ENCODE measurements around the gene FAM124B.

Gene FAM124B

GRCh38 chr2:224379986-224380385, 21.9 kb downstream of the FAM124B start:
- no peak for DNase-seq

GRCh38 chr2:224379172-224379571, 22.7 kb downstream of the FAM124B start:
- no peak for DNase-seq

DNA sequence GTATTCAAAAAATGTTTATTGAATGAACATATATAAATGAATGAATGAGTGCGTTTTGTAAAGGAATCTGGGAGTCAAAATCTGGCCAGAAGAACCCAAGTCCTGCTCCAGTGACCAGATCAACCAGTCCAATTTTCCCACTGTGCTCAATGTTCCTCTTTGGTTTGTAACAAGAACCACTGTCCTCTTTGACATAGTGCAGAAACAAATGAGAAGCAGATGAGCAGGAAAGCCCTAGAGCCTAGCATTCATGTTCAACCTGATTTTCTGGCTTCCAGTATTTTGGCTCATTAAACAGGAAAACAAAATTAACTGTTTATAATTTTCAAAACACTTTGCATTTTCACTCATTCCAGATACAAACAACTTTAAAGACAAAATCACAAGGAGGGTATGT, 23.2 kb downstream of the FAM124B start:
- DNase-seq = no peak

DNA sequence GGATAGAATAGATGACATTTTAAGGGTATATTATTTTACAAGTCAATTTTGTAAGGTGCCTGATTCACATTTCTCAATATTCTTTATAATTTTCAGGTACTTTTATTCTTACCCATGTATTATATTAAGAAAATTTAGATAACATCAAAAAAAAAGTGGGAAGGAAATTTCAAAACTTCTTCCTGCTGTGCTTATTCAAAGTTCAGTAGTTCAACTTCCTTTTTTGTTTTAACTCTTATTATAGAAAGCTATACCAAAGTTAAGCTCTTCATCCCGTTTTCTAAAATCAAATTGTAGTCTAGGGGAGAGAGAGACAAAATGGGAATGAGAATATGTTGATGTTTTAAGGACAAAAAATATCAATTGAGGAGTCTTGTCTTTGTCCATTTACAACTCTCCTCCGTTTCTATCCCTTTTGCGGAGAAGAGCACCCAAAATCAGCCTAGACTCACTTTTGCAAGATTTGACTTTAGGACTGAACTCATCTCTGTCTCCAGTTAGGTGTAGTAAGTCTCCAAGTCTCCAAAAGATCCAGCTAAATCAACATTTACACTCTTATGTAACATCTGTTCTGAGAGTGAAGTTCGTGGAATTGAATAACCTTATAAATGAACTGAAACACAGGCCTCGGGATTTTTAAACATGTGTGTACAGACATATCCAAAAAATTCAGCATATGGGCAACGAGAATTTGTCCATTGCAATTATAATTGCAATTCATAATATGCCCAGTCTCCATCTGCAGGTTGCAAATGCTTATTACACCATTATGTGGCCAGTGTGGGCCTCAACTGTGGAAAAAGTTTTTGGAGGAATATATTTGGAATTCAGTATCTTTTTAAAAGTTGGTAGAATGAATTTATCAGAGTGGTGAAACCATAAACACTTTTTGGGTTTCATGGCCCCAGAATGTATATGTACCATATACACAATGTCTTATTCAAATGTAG, 23.9 kb downstream of the FAM124B start:
- no peak for DNase-seq

DNA sequence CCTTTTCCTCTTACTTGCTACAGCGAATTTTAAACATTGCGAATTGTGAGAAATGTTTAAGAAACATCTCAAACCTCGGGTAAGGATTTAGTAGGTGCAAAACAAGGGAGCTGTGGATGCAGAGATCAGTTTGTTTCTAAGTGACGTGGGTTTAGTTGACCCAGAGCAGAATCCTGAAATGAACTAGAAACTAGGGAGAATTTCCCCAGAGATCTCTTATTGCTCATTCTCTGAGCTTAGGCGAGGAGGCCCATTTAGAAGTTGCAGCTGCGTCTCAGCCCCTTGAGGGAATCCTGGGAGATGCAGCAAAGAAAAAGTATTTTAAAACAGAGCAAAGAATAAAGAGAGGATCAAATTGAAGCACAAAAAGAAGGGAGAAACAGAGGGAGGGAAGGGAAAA, 29.3 kb downstream of the FAM124B start:
- no peak for DNase-seq

DNA sequence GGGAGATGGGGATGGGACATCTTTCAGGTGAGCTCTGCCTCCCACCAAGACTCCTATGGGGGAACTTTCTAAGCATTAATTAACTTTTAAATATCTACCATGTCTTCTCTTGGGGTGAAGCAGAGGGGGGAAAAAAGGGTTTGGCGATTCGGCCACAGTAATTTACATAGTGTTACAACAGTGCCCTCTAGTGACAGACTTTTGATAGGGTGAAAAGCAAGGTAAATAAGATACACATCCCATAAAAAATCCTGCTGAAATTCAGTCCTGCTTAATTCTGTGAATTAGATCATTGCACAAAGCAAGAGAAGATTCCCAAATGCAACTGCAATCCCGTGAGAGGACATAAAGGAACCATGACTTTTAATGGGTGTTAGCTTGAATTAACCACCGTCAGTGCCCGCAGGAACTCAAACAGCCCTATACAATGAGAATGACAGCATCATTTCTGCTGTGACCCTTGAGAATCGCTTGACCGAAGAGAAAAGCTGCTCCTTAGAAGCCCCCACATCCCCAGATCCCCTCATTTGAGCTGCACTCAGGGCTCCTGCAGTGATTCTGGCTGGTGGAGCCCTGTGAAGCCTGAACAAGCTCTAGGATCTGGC, 32.8 kb downstream of the FAM124B start:
- DNase-seq = peak; percentile 51

- DNase-seq = peak; percentile 46
These were observed 35.6 kb downstream of the FAM124B start for GRCh38 chr2:224366267-224366844.

DNA sequence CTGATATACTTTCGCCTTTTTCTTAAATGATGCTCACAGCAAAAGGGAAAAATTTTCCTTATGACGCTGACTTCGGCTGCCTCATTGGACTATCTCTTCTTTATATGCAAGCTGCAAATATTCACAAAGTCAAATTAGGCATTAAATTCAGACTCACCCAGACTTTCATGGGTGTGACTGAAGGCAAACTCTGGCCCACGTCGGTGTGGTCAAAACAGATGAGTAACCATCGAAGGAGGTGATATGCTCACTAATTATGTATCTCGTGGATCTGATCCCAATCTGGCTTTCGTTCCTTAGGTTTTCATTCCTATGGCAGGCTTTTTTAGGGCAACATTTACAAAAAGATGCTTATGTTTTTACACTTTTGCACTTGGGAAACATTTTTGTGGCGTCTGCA, 36.6 kb downstream of the FAM124B start:
- no peak for DNase-seq

DNA sequence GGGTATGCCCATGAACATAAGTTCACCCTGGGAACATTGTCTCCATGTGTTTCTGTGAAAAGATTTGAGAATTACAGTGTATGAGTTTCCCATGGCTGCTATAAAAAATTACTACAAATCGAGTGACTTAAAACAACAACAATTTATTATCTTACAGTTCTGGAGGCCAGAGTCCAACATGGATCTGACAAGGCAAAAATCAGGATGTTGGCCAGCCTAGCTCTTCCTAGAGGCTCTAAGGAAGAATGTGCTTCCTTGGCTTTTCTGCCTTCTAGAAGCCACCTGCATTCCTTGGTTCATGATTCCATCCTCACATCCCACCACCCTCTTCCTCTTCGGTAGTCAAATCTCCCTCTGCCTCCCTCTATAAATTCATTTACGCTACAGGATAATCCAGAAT, 38.6 kb downstream of the FAM124B start:
- no peak for DNase-seq

GRCh38 chr2:224362094-224362493, 39.8 kb downstream of the FAM124B start:
- DNase-seq = no peak

DNA sequence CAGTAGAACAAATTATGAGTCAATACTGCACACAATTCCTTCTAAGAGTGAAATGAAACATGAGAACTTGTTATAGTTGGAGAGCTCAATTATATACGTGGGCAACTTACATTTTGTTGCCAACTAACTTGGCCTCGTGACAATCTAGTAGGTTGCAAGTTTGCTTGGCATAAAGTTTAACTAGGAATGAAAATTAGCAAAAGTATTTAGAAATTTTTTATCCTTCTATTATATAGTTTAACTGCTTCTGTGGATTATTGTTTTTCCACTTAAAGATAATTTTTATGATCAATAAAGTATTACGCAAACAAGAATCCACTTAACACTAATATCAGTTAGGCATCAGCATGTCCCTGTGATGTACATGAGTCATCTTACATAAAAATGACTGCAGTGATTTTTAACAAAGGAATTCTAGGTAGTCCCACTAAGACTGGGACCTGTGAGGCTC, 41.1 kb downstream of the FAM124B start:
- DNase-seq = no peak

DNA sequence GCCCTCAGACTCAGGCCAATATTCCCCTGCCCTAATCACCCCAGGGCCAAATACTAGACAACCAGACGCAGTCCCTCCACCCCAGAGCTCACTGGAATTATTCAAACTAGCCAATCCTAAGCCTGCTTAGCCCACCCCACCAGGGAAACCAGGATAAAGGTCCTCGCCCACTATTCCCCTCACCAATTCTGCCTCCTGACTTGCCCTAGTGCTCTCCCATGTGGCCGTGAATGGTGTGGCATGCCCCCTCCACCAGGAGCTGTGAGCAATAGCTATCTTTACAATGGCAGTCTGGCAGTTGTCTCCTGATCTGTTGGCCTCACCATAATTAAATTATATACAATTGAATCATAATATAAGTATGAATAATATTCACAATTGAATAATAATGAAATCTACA, 42.3 kb downstream of the FAM124B start:
- peak; percentile 12 for DNase-seq

- DNase-seq = peak; percentile 60
These were observed 44.6 kb downstream of the FAM124B start for GRCh38 chr2:224357098-224357901.

DNA sequence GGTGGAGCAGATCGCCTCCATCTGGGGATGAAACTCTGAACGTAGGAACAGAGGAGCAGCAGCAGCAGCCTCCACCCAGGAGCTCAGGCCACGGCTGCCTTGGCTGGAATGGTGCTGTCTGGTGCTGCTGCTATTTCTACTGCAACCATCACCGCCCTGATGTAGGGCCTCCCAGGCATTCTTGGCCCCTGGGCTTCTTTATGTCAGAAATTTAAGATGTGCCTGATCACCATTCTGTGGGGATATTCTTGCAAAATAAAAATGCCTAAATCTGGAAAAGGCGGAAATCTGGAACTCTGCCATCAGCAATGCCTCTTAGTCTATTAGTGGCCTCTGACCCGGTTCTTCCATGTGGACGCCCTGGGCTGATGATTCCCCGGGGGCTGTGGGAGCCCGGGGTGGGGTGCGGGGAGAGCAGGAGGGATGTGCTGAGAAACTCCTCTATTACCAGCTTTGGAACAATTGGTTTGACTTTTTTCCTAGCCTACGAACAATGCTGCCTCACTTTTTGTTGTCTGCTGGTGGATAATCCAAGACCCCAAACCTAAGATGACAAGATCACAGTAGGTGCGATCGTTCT, 47.2 kb downstream of the FAM124B start:
- no peak for DNase-seq

DNA sequence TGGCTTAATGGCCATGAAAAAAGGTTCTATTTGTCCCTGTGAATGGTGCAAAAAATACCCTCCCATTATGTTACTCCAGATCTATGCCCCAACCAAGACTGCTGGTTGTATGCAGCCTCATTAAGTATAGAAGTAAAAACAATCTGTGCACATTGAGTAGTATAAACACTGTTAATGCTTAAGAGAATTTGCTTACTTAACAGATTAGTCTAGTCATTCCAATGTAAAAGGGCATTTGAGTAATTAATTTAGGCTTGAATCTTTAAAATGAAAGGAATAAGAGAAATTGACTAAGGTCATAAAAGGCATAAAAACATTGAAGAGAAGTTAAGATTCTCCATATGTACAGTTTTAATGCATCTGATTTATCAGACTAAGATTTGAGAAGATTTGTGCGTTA, 51.2 kb downstream of the FAM124B start:
- no peak for DNase-seq

DNA sequence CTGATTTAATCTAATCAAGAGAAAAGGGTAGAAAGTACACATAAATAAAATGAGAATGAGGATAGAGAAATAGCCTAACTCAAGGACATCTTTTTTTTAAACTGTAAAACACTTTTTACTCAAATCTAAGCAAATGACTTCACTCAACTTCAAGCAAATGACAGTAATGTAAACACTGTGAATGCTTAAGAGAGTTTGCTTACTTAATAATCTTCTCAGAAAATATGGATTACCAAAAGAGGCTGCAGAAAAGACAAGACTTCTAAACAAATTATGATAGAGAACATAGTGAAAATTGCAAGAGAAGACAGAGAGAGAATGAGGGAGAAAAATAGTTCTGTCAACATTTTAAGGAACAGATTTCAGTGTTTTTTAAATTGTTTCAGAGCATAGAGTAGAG, 52.5 kb downstream of the FAM124B start:
- no peak for DNase-seq

DNA sequence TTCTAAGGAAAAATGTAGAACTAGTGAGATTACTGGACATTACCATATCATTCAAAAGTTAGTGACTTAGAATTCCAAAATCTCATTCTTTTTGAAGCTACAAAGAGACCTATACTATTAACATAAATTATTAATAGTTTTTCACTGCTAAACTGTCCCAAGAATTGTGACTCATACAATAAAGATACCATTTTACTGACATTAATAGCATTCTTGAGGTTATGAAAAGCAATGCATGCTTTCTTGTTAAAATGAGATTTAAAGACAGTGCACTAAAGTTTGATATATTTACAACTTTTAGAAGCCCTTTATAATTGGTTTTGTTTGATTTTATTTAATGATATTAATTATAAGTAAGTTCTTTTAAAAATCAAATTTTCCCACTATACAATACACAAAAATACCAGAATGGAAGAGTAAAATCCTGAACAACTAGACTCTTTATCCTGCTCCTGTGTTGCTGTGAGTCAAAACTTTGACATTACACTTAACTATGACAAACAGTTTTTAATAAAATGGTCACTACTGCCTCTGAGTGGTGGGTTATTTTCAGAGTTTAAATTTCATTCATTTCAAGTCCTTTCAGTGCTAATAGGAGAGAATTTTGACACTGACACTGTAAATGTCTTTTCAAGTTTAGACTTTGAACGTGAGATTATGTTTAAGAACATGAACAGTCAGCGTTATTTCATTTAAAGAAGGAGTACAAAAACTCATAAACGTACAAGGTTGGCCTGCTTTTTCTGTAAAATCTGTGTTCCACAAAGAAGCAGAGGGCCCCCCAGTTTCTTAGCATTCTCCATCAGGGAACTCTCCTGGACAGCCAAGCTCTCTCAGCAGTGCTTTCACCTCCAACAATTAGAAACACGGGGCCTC, 54.5 kb downstream of the FAM124B start:
- peak; percentile 32 for DNase-seq

DNA sequence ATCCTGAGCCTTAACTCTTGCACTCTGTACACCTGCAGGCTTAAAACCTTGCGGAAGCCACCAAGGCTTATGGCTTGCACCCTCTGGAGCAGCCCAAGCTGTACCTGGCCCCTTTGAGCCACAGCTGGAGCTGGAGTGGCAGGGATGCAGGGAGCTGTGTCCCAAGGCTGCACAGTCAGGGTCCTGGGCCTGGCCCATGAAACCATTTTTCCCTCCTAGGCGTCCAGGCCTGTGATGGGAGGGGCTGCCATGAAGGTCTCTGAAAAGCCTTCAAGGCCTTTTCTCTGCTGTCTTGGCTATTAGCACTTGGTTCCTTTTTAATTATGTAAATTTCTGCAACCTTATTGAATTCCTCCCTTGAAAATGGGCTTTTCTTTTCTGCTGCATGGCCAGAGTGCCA, 56.4 kb downstream of the FAM124B start:
- no peak for DNase-seq

- no peak for DNase-seq
These were observed 58.7 kb downstream of the FAM124B start for GRCh38 chr2:224343226-224343625.

- no peak for DNase-seq
These were observed 65.9 kb downstream of the FAM124B start for GRCh38 chr2:224335991-224336390.

DNA sequence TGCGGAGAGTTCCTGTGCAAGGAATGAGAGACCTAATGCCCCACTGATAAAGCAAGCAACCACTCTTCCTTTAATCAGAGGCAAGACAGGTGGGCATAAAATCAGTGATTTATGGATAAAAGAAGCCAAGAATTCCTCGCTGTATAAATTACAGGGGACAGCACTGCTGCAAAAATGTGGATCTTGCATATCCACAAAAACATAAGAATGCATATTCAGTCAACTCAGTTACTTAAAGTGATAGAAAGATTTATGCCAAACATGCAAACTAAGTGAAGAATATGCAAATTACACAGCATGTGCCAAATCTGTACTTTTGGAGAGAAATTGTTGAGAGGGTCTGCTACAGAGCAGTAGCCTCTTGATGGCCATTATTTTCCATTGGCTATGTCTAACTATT, 67.2 kb downstream of the FAM124B start:
- DNase-seq = no peak
